Activated CD8-positive, alpha-beta memory T cell treated with anti-CD3 and anti-CD28 coated beads for 1 hour (primary cell): ENCODE measurements around the gene C6orf62.
"Not testable (repeated sequence)": the region's sequence is repeated elsewhere in the genome, so short reads cannot be mapped to it uniquely, and the experiment has no call there.

Source experiments
- DNase-seq, 2 donors: peaks; one replicate each; pipeline ENCODE4 v3.0.0-alpha.2; 2020; ENCODE audit warnings: low read depth in 1 of 2; ENCODE audit errors: extremely low read depth in 1 of 2

Gene C6orf62

GRCh38 chr6:24702720-24703282, 16.2 kb downstream of the C6orf62 start:
- DNase-seq, result no peak

- DNase-seq, result no peak
These were observed 19.2 kb downstream of the C6orf62 start for GRCh38 chr6:24699521-24700359.

- DNase-seq, result no peak
These were observed 22.9 kb downstream of the C6orf62 start for GRCh38 chr6:24696097-24696496.

DNA sequence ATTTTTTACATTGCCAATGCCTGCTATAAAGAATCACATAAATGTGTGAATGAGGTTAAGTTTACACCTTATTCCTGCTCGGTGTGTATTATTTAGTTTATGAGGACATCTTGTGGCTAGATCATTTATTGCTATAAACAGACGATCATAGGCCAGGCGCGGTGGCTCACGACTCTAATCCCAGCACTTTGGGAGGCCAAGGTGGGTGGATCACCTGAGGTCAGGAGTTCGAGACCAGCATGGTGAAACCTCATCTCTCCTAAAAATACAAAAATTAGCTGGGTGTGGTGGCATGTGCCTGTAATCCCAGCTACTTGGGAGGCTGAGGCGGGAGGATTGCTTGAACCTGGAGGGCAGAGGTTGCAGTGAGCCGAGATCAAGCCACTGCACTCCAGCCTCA, 23.3 kb downstream of the C6orf62 start:
- DNase-seq, result not testable (repeated sequence)

DNA sequence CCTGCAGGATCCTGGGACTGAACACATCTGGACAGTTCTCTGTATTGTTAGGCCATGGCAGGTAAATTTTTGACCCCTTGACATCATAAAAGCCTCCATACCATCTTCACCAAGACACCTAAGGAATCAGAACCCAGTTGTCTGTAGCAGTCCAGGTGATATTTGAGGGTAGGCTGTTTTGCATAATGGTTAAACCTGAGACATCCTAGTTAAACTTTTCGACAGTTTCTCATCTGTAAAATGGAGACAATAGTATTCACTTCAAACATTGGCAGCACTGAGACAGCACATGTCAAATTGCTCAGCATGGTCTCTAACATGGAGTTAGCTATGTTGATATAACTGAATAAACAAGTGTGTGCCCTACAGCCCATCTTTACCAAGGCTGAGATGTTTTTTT, 24.8 kb downstream of the C6orf62 start:
- no peak for DNase-seq

- DNase-seq, result no peak
These were observed 25.9 kb downstream of the C6orf62 start for GRCh38 chr6:24692848-24693592.

DNA sequence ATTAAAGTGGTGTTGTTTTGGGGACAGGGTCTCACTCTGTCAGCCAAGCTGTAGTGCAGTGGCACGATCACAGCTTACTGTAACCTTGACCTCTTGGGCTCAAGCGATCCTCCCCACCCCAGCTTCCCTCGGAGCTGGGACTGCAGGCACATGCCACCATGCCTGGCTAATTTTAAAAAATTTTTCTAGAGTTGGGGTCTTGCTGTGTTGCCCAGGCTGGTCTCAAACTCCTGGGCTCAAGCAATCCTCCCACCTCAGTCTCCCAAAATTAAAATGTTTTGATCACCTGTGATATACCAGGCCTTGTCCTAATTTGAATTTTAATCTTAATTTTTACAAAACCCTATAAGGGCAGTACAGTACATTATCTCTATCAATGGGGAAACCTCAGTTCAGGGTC, 26.5 kb downstream of the C6orf62 start:
- DNase-seq, result no peak

DNA sequence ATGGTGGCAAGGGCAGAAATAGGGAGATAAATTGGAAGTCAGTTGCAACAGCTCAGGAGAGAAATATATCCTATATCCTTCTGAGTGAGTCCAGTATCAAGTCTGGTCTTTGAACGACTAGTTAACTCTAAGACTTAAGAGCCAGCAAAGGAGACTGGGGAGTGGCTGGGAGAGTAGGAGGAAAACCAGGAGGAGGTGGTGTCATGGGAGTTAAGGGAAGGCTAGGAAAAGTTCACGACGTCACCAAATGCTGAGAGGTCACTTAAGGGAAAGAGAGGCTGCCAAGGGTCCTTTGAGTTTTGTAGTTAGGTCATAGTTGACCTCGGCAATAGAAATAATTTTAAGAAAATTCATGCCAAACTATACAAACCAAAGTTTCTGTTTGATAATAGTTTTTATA, 27.0 kb downstream of the C6orf62 start:
- no peak for DNase-seq

DNA sequence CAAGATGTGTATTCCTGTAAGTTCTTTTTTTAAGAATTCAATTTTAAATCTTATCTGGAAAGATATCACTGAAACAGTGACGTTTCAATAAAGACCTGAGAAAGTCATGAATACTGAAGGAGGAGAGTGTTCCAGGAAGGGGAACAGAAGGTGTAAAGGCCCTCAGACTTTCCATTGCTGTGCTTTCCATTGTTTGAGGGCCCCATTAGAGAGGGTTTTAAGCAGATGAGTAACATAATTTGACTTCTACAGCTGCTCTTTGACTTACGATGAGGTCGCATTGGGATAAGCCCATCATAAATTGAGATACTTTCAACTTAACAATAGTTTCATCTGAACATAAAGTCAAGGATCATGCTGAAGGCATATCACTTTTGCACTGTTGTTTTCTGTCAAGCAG, 27.4 kb downstream of the C6orf62 start:
- DNase-seq, result no peak

DNA sequence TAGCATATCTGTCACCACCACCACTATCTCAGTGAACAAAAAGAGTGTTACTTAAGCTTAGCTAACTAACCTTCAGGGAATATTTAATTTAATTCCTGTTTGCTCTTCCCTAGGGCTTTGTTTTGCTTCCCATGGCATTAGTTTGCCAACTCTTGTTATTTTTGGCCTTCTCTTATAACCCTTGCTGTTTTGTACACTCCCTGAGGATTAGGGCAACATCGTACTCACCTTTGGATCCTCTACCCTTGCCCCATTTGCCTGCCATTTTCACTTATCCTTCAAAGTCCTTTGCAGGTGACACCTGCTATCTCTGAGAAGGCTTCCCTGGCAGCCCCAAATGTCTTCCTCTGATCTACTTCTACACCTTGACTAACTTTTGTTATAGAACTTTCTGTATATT, 28.4 kb downstream of the C6orf62 start:
- DNase-seq, result no peak

DNA sequence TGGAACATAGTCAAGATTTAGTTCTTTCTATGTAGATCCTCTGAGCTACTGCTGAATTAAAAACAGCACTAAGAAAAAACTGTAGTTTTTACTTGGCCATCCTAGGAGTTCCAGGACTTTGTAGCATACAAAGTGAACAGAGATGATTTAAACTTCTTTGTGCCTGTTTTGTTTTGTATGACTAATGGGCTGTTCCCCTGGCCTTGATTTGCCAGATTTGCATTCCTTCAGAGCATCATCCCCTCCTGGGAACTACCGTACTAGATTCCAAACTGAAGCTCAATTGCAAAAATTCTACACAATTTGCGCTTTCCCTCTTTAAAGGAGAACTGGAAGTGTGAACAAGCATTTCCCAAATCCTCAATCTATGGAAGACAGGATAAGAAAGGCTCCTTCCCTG, 29.0 kb downstream of the C6orf62 start:
- no peak for DNase-seq

DNA sequence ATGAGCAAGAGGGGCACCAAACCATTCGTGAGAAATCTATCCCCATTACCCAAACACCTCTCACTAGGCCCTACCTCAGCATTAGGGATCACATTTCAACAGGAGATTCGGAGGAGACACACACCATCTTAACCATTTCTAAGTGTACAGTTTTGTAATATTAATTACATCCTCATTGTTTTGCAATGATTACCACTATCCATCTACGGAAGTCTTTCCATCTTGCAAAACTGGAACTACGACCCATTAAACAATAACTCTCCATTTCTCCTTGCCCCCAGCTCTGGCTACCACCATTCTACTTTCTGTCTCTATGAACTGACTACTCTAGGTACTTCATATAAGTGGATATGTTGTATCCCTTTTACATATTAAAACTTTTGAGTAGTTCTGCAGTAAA, 32.0 kb downstream of the C6orf62 start:
- no peak for DNase-seq

DNA sequence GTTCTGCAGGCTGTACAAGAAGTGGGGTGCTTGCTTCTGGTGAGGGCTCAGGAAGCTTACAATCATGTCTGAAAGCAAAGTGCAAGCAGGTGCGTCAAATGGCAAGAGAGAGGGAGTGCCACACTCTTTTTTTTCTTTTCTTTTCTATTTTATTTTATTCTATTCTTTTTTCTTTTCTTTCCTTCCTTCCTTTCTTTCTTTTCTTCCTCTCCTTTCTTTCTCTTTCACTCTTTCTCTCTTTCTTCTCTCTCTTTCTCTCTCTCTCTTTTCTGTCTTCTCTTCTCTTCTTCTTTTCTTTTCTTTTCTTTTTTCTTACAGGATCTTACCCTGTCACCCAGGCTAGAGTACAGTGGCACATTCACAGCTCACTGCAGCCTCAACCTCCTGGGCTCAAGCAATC, 32.5 kb downstream of the C6orf62 start:
- DNase-seq, result no peak

GRCh38 chr6:24683297-24684296, 35.4 kb downstream of the C6orf62 start:
- DNase-seq, result no peak

DNA sequence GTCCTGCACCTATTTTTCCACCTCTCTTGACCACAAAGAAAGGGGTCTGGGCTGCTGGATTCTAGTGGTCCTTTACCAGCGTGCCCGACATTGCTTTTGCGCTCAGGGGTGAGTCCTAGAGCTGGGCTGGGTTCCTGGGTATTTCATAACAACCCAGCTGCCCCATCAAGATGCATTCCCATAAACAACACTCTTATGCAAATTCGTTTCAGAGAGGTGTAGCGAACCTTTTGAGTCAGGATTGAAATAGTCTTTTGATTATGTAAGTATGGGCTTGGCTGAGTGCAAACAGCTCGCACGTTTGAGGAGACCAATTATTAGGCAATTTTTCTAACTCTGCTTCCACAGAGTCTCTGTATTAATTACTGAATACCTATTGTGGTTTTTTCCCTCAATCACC, 38.4 kb downstream of the C6orf62 start:
- DNase-seq, result no peak

GRCh38 chr6:24678792-24679352, 40.1 kb downstream of the C6orf62 start:
- DNase-seq, result not testable (repeated sequence)

- DNase-seq, result no peak
These were observed 45.3 kb downstream of the C6orf62 start for GRCh38 chr6:24673625-24674024.

DNA sequence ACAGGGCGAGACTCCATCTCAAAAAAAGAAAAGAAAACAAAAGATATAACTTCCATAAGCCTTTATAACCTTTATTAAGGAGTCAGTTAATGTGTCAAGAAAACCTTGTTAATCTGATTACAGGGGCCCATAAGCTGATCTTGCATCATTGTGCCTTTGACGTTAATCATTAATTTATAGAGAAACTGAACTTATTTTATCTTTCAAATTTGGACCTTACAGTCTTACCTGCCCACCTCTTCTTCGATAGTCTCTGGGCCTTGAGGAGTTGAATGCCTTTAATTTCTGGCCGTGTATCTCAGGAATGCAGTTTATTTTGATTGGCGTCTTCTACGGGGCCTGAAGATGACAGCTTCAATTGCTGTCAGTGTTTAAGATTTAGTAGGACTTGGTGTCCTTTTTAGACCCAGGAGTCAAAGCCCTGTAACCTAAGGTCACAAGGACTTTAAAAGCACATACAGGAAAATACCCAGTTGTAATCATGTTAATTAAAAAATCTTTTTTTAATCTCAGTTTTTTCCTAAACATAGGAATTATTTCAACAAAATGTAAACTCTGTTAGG, 46.3 kb downstream of the C6orf62 start:
- no peak for DNase-seq

GRCh38 chr6:24671077-24671476, 47.9 kb downstream of the C6orf62 start:
- not testable (repeated sequence) for DNase-seq

GRCh38 chr6:24670492-24670891, 48.5 kb downstream of the C6orf62 start:
- DNase-seq, result not testable (repeated sequence)
